H9 (cell line): Measurements from ENCODE around the gene ATP11C. TPM values are rescaled to one million over a fixed set of nuclear protein-coding genes. Genes with fewer than 3 reads are reported as not detected.
A peak's percentile ranks its signal among the peaks of the same experiment; 100 is the strongest.

ENCODE experiments used
- DNase-seq: peaks from one replicate; pipeline ENCODE4 v3.0.0-alpha.2; 2017
- H2AFZ ChIP-seq: one replicate; pipeline ENCODE4 v1.6.1; 2013; ENCODE audit warnings: mild to moderate bottlenecking, low read length, control low read depth, moderate library complexity
- H2AK5ac ChIP-seq: 2 replicates; pipeline ENCODE4 v1.6.1; 2013; ENCODE audit warnings: low read length, control low read depth, mixed read lengths; ENCODE audit not compliant: insufficient read length
- H2BK120ac ChIP-seq: one replicate; pipeline ENCODE4 v1.6.1; 2013; ENCODE audit warnings: low read depth, mild to moderate bottlenecking, low read length, control low read depth, inconsistent platforms; ENCODE audit not compliant: poor library complexity, severe bottlenecking
- H2BK12ac ChIP-seq: 2 replicates; pipeline ENCODE4 v1.6.1; 2013; ENCODE audit warnings: low read length, control low read depth, mixed read lengths, low read depth; ENCODE audit not compliant: insufficient read length
- H2BK15ac ChIP-seq: 2 replicates; pipeline ENCODE4 v1.6.1; 2013; ENCODE audit warnings: low read depth, low read length, control low read depth
- H2BK20ac ChIP-seq: one replicate; pipeline ENCODE4 v1.6.1; 2013; ENCODE audit warnings: low read depth, mild to moderate bottlenecking, low read length, control low read depth, inconsistent platforms; ENCODE audit not compliant: poor library complexity, severe bottlenecking
- H2BK5ac ChIP-seq: 2 replicates; pipeline ENCODE4 v1.6.1; 2013; ENCODE audit warnings: low read length, control low read depth, mixed read lengths; ENCODE audit not compliant: insufficient read length
- H3K14ac ChIP-seq: 2 replicates; pipeline ENCODE4 v1.6.1; 2013; ENCODE audit warnings: low read length, control low read depth; ENCODE audit not compliant: insufficient read depth
- H3K18ac ChIP-seq: 2 replicates; pipeline ENCODE4 v1.6.1; 2013; ENCODE audit warnings: low read depth, mild to moderate bottlenecking, mixed read lengths, low read length, control low read depth; ENCODE audit not compliant: insufficient read length
- H3K23ac ChIP-seq: 2 replicates; pipeline ENCODE4 v1.6.1; 2013; ENCODE audit warnings: low read length, control low read depth, mixed read lengths, low read depth; ENCODE audit not compliant: insufficient read length
- H3K23me2 ChIP-seq: 2 replicates; pipeline ENCODE4 v1.6.1; 2013; ENCODE audit warnings: low read depth, mild to moderate bottlenecking, mixed read lengths, low read length, control low read depth; ENCODE audit not compliant: insufficient read length, poor library complexity, severe bottlenecking
- H3K27ac ChIP-seq: 2 replicates; pipeline ENCODE4 v1.5.1; 2013; ENCODE audit warnings: low read length, control low read depth, mixed read lengths, low read depth; ENCODE audit not compliant: insufficient read length
- H3K27me3 ChIP-seq: 2 replicates; pipeline ENCODE4 v1.6.1; 2013; ENCODE audit warnings: low read length, control low read depth, inconsistent platforms; ENCODE audit not compliant: insufficient read depth
- H3K4ac ChIP-seq: 2 replicates; pipeline ENCODE4 v1.6.1; 2013; ENCODE audit warnings: low read depth, mild to moderate bottlenecking, control low read depth, inconsistent platforms, low read length, moderate library complexity
- H3K4me1 ChIP-seq: 2 replicates; pipeline ENCODE4 v1.6.1; 2013; ENCODE audit warnings: low read length, control low read depth, inconsistent platforms; ENCODE audit not compliant: insufficient read depth
- H3K4me2 ChIP-seq: 2 replicates; pipeline ENCODE4 v1.6.1; 2013; ENCODE audit warnings: low read length, control low read depth, mixed read lengths; ENCODE audit not compliant: insufficient read length, insufficient read depth
- H3K56ac ChIP-seq: 2 replicates; pipeline ENCODE4 v1.6.1; 2013; ENCODE audit warnings: low read depth, mild to moderate bottlenecking, mixed read lengths, low read length, control low read depth; ENCODE audit not compliant: insufficient read length
- H3K79me1 ChIP-seq: 2 replicates; pipeline ENCODE4 v1.6.1; 2013; ENCODE audit warnings: low read depth, mild to moderate bottlenecking, moderate library complexity, low read length, control low read depth, inconsistent platforms; ENCODE audit not compliant: insufficient read depth, poor library complexity, severe bottlenecking
- H3K79me2 ChIP-seq: 2 replicates; pipeline ENCODE4 v1.6.1; 2013; ENCODE audit warnings: low read length, control low read depth, inconsistent platforms; ENCODE audit not compliant: insufficient read depth
- H3K9ac ChIP-seq: 2 replicates; pipeline ENCODE4 v1.6.1; 2013; ENCODE audit warnings: low read length, control low read depth, mixed read lengths; ENCODE audit not compliant: insufficient read length; ENCODE audit errors: extremely low read depth
- H3K9me3 ChIP-seq: one replicate; pipeline ENCODE4 v1.6.1; 2013; ENCODE audit warnings: low read depth, low read length, inconsistent platforms; ENCODE audit not compliant: control insufficient read depth
- H3T11ph ChIP-seq: one replicate; pipeline ENCODE4 v1.6.1; 2013; ENCODE audit warnings: mild to moderate bottlenecking, low read length, control low read depth, inconsistent platforms
- H4K20me1 ChIP-seq: one replicate; pipeline ENCODE4 v1.6.1; 2013; ENCODE audit not compliant: control insufficient read depth, insufficient read length, insufficient read depth
- H4K5ac ChIP-seq: 2 replicates; pipeline ENCODE4 v1.6.1; 2013; ENCODE audit warnings: low read depth, mild to moderate bottlenecking, mixed read lengths, low read length, control low read depth; ENCODE audit not compliant: insufficient read length
- H4K8ac ChIP-seq: replicated peaks from 2 replicates; pipeline ENCODE4 v1.6.1; 2013; ENCODE audit warnings: low read length, control low read depth, mixed read lengths, low read depth; ENCODE audit not compliant: insufficient read length
- H4K91ac ChIP-seq: 2 replicates; pipeline ENCODE4 v1.6.1; 2013; ENCODE audit warnings: low read depth, mild to moderate bottlenecking, moderate library complexity, mixed read lengths, low read length, control low read depth; ENCODE audit not compliant: insufficient read length
- H3K27ac Mint-ChIP-seq, 3 experiments: 2 replicates in 2 of 3; 3 replicates in 1 of 3; pipeline ENCODE4 v1.8.0; 2020 to 2021; ENCODE audit warnings: mixed read lengths in 3 of 3, mild to moderate bottlenecking in 1 of 3, moderate library complexity in 1 of 3
- H3K27me3 Mint-ChIP-seq: 2 replicates; pipeline ENCODE4 v1.8.0; 2021; ENCODE audit warnings: low read depth, mild to moderate bottlenecking, moderate library complexity, mixed read lengths
- H3K36me3 Mint-ChIP-seq, 3 experiments: 2 replicates in 2 of 3; 3 replicates in 1 of 3; pipeline ENCODE4 v1.8.0; 2020 to 2021; ENCODE audit warnings: low read depth in 3 of 3, mixed read lengths in 3 of 3; ENCODE audit not compliant: insufficient read depth in 1 of 3
- H3K4me1 Mint-ChIP-seq, 2 experiments: 2 replicates each; pipeline ENCODE4 v1.8.0; 2020; ENCODE audit warnings: mixed read lengths in 2 of 2
- H3K4me3 Mint-ChIP-seq, 2 experiments: 2 replicates in 1 of 2; 3 replicates in 1 of 2; pipeline ENCODE4 v1.8.0; 2020 to 2021; ENCODE audit warnings: mild to moderate bottlenecking in 2 of 2, mixed read lengths in 2 of 2, moderate library complexity in 1 of 2
- H3K9me3 Mint-ChIP-seq, 2 experiments: 2 replicates in 1 of 2; 3 replicates in 1 of 2; pipeline ENCODE4 v1.8.0; 2020; ENCODE audit warnings: mild to moderate bottlenecking in 2 of 2, mixed read lengths in 2 of 2, moderate library complexity in 1 of 2
- CTCF ChIP-seq: fragments of 200-600 bp; sonication (generic); conservative IDR thresholded peaks from 3 replicates; pipeline ENCODE4 v1.8.0; 2021; ENCODE audit warnings: antibody characterized with exemption, mild to moderate bottlenecking
- total RNA-seq: library from RNA; stranded (reverse); gene quantifications from 2 replicates; pipeline ENCODE4 v1.2.1, GENCODE V29; 2021

The ATP11C gene
- total RNA-seq, 1 experiment from 2014 or later = 28.4 TPM

- no peak overlapping the region for H3K18ac ChIP-seq
- H2BK12ac ChIP-seq = no peak overlapping the region
- no peak overlapping the region for H3K27ac ChIP-seq
- no peak overlapping the region for H4K5ac ChIP-seq
- H3K9ac ChIP-seq = no peak overlapping the region
- no peak overlapping the region for H2BK120ac ChIP-seq
- no peak overlapping the region for H2BK20ac ChIP-seq
- H3K27ac Mint-ChIP-seq = peak overlapping the region in 2 of 3 experiments; percentile 87 to 92; a peak in 5 of 7 replicates
- no peak for TF ChIP-seq CTCF
- no peak overlapping the region for H2BK15ac ChIP-seq
- no peaks in the 10 kb centered on the region for H3K79me2 ChIP-seq
- no peak overlapping the region for H3K56ac ChIP-seq
- no peak overlapping the region for H4K91ac ChIP-seq
- H4K20me1 ChIP-seq = no peaks in the 10 kb centered on the region
- peaks cover 47 to 74% of the 10 kb centered on the region in 2 experiments for H3K4me1 Mint-ChIP-seq
- H3K4me1 ChIP-seq = peaks cover 5% of the 10 kb centered on the region; the same call in 1 of the 2 replicates
- no peaks in the 10 kb centered on the region for H3K27me3 Mint-ChIP-seq
- no peak overlapping the region for H3K4me2 ChIP-seq
- H3K27me3 ChIP-seq = no peaks in the 10 kb centered on the region
- H2AK5ac ChIP-seq = no peak overlapping the region
- H2AFZ ChIP-seq = no peak overlapping the region
- H4K8ac ChIP-seq = no peak overlapping the region
- no peak overlapping the region for H3K4ac ChIP-seq
- no peak overlapping the region for H3K14ac ChIP-seq
- peaks cover 0 to 39% of the 10 kb centered on the region in 2 experiments; a peak in 2 of 5 replicates for H3K9me3 Mint-ChIP-seq
- H3K9me3 ChIP-seq = no peaks in the 10 kb centered on the region
- no peaks in the 10 kb centered on the region; a peak in 2 of 7 replicates for H3K36me3 Mint-ChIP-seq
- H3K79me1 ChIP-seq = no peaks in the 10 kb centered on the region
- no peak overlapping the region for H2BK5ac ChIP-seq
- H3K23me2 ChIP-seq = no peaks in the 10 kb centered on the region
- H3K23ac ChIP-seq = no peak overlapping the region
- H3K4me3 Mint-ChIP-seq = peak overlapping the region in 1 of 2 experiments; percentile 7; a peak in 1 of 5 replicates
- H3T11ph ChIP-seq = no peak overlapping the region
- DNase-seq = no peak
Measured at GRCh38 chrX:139831017-139831416, 101.8 kb downstream of the ATP11C start.
